Fibroblast of pulmonary artery (primary cell): Measurements from ENCODE around the gene CYP19A1.

Experiments used
- DNase-seq: peaks from one replicate; pipeline ENCODE4 v3.0.0-alpha.2; 2010; ENCODE audit warnings: low read depth
- H3K4me3 ChIP-seq: replicated peaks from 2 replicates; pipeline ENCODE4 v1.5.1; 2011; ENCODE audit warnings: low read depth, mild to moderate bottlenecking, control low read depth, low read length, moderate library complexity
- CTCF ChIP-seq: IDR thresholded peaks from 2 replicates; pipeline ENCODE4 v1.5.1; 2011; ENCODE audit warnings: mild to moderate bottlenecking, control low read depth, low read length, inconsistent platforms; ENCODE audit errors: missing control alignments

CYP19A1 gene

GRCh38 chr15:51260202-51260601 lies 78.2 kb downstream of the CYP19A1 start:
- DNase-seq: peak; percentile 21
- no peak overlapping the region for H3K4me3 ChIP-seq
- TF ChIP-seq CTCF: no peak

- TF ChIP-seq CTCF: no peak
- H3K4me3 ChIP-seq: no peak overlapping the region
- DNase-seq: no peak
Observed at GRCh38 chr15:51255533-51255932, 82.9 kb downstream of the CYP19A1 start.

GRCh38 chr15:51253366-51253765 lies 85.0 kb downstream of the CYP19A1 start:
- DNase-seq: no peak
- TF ChIP-seq CTCF: no peak
- no peak overlapping the region for H3K4me3 ChIP-seq

DNA sequence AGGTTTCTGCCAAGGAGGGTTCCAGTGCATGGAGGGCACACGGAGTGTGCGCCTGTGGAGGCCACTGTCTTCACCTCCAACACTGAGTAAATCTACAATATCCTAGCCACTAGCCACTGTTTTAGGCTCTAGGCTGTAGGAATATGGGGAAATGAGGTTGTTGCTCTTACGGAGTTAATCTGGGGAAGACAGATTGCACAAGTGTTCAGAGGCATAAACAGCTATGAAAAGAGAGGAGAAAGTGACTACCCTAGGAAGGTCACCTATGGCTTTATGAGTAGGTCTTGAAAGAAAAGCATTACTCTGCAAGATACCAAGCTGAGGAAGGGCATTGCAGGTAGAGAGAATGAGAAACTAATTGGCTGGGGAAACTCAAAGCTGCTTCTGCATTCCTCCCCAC lies 85.7 kb downstream of the CYP19A1 start:
- DNase-seq: no peak
- no peak for TF ChIP-seq CTCF
- H3K4me3 ChIP-seq: no peak overlapping the region

DNA sequence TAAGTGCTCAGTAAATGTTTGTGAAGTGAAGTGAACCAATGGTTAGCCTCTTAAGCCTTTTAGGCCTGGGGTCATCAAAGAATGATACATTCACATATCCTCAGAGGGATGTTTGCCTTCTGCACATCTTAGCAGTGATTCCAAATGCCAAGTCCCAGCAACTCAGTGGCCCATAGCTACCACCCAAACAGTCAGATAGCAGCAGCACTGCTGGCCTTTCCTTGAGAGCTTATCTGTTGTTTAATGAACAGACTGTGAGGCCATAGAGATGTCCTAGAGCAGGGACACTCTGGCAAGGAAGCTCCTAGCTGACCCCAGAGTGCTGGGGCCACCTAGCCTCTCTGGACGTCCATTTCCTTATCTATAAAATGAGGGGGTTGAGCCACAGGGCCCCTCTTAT lies 86.8 kb downstream of the CYP19A1 start:
- H3K4me3 ChIP-seq: no peak overlapping the region
- DNase-seq: no peak
- TF ChIP-seq CTCF: no peak

- TF ChIP-seq CTCF: no peak
- no peak for DNase-seq
- no peak overlapping the region for H3K4me3 ChIP-seq
Observed at GRCh38 chr15:51250217-51251011, 88.0 kb downstream of the CYP19A1 start.

DNA sequence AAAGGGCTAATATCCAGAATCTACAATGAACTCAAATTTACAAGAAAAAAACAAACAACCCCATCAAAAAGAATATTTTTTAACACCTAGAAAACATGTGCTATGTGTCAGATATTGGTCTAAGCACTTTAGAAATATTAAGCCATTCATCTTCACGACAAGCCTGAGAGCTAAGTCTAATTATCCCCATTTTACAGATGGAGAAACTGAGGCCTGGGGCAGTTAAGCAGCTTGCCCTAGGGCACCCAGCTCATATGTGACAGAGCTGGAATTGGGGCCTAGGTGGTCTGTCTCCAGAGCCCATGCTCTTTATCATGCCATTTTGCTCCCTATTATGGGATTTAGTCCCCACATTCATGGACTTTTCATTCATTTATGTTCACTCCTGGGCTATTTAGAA lies 92.8 kb downstream of the CYP19A1 start:
- TF ChIP-seq CTCF: no peak
- DNase-seq: no peak
- H3K4me3 ChIP-seq: no peak overlapping the region
